GM23338 (cell line): ENCODE measurements around the gene MGRN1.

Experiments used
- EZH2 ChIP-seq: fragments of 200-600 bp; sonication (generic); IDR thresholded peaks from one replicate; pipeline ENCODE4 v1.8.0; 2017; ENCODE audit warnings: antibody characterized with exemption, mild to moderate bottlenecking, low read depth; ENCODE audit not compliant: unreplicated experiment
- POLR2AphosphoS5 ChIP-seq: IDR thresholded peaks from 2 replicates; pipeline ENCODE4 v1.6.1; 2016; ENCODE audit warnings: antibody characterized with exemption, low read depth
- REST ChIP-seq: IDR thresholded peaks from one replicate; pipeline ENCODE4 v1.6.1; 2018; ENCODE audit warnings: antibody characterized with exemption; ENCODE audit not compliant: unreplicated experiment
- ZNF114 ChIP-seq: fragments of 250-450 bp; sonication (Bioruptor Pico); IDR thresholded peaks from 2 replicates; pipeline ENCODE4 v1.5.0; 2020; ENCODE audit warnings: mild to moderate bottlenecking, moderate library complexity
- TF ChIP-seq, protein P1 (sequence below), 2 experiments: fragments of 200-600 bp in 1 of 2; sonication (generic) in 1 of 2; conservative IDR thresholded peaks; 2 replicates each; pipeline versions ENCODE4 v1.5.1 to v1.6.1; 2016 to 2017; ENCODE audit warnings: antibody characterized with exemption in 2 of 2, low read depth in 2 of 2, mild to moderate bottlenecking in 2 of 2, moderate library complexity in 1 of 2

- TF ChIP-seq EZH2: no peak
- TF ChIP-seq, protein P1, sequence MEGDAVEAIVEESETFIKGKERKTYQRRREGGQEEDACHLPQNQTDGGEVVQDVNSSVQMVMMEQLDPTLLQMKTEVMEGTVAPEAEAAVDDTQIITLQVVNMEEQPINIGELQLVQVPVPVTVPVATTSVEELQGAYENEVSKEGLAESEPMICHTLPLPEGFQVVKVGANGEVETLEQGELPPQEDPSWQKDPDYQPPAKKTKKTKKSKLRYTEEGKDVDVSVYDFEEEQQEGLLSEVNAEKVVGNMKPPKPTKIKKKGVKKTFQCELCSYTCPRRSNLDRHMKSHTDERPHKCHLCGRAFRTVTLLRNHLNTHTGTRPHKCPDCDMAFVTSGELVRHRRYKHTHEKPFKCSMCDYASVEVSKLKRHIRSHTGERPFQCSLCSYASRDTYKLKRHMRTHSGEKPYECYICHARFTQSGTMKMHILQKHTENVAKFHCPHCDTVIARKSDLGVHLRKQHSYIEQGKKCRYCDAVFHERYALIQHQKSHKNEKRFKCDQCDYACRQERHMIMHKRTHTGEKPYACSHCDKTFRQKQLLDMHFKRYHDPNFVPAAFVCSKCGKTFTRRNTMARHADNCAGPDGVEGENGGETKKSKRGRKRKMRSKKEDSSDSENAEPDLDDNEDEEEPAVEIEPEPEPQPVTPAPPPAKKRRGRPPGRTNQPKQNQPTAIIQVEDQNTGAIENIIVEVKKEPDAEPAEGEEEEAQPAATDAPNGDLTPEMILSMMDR (conservative IDR thresholded peaks at IDR 0.05; ENCODE audit: low read depth in 2 of 2): no peak
- TF ChIP-seq REST: no peak
- no peak for TF ChIP-seq ZNF114 (CRISPR knock-in tag)
- TF ChIP-seq POLR2AphosphoS5: no peak
Measured at GRCh38 chr16:4685776-4686496, 61.3 kb downstream of the MGRN1 start.
